T-helper 2 cell treated with Interferon-gamma antibody and Interleukin-4, amounts not matched to agents 5 μg/mL and 100 μg/mL, for 36 hours (primary cell): ENCODE data around the gene TAS2R7.
"Not testable (repeated sequence)": the region's sequence is repeated elsewhere in the genome, so short reads cannot be mapped to it uniquely, and the experiment has no call there.

Source experiments
- DNase-seq: peaks from one replicate; pipeline ENCODE4 v3.0.0; 2021; ENCODE audit warnings: low spot score
- H3K27ac Mint-ChIP-seq: one replicate; pipeline ENCODE4 v1.8.0; 2021; ENCODE audit warnings: mild to moderate bottlenecking, mixed read lengths
- H3K27me3 Mint-ChIP-seq: one replicate; pipeline ENCODE4 v1.8.0; 2021; ENCODE audit warnings: low read depth, mixed read lengths
- H3K36me3 Mint-ChIP-seq: one replicate; pipeline ENCODE4 v1.8.0; 2021; ENCODE audit warnings: low read depth, mixed read lengths
- H3K4me1 Mint-ChIP-seq: one replicate; pipeline ENCODE4 v1.8.0; 2021; ENCODE audit warnings: low read depth, mixed read lengths
- H3K4me3 Mint-ChIP-seq: one replicate; pipeline ENCODE4 v1.8.0; 2022; ENCODE audit warnings: mild to moderate bottlenecking, moderate library complexity, mixed read lengths
- H3K9me3 Mint-ChIP-seq: one replicate; pipeline ENCODE4 v1.8.0; 2021; ENCODE audit warnings: mixed read lengths

TAS2R7 gene

DNA sequence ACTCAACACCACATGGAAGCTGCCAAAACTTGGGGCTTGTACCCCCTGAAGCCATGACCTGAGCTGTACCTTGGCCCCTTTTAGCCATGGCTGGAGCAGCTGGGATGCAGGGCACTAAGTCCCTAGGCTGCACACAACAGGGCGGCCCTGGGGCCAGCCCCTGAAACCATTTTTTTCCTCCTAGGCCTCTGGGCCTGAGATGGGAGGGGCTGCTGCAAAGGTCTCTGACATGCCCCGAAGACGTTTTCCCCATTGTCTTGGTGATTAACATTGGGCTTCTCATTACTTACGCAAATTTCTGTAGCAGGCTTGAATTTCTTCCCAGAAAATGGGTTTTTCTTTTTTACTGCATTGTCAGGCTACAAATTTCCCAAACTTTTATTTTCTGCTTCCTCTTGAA is 10.7 kb downstream of the TAS2R7 start:
- H3K27ac Mint-ChIP-seq, H3K27me3 Mint-ChIP-seq, H3K9me3 Mint-ChIP-seq, H3K36me3 Mint-ChIP-seq, H3K4me3 Mint-ChIP-seq, H3K4me1 Mint-ChIP-seq, DNase-seq: not testable (repeated sequence)

DNA sequence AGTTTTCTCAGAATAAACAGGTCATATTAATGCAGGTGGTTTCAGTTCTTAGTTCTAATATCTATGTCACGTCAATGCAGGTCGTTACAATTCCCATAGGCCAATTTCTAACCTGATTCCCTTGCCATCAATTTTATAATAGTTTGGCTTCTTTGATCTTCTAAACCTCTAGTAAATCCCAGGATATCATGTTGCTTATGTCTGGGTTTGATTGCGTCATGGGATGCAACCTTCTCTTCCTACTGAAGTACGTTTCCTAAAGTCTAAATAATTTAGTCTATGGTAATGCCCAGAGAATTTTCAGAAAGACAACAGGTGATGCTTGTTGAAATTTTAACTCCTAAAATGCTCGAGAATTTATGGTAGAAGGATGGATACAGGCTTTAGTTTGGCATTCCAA is 19.2 kb downstream of the TAS2R7 start:
- no peak overlapping the region for H3K4me3 Mint-ChIP-seq
- peaks cover 7% of the 10 kb centered on the region for H3K27me3 Mint-ChIP-seq

DNA sequence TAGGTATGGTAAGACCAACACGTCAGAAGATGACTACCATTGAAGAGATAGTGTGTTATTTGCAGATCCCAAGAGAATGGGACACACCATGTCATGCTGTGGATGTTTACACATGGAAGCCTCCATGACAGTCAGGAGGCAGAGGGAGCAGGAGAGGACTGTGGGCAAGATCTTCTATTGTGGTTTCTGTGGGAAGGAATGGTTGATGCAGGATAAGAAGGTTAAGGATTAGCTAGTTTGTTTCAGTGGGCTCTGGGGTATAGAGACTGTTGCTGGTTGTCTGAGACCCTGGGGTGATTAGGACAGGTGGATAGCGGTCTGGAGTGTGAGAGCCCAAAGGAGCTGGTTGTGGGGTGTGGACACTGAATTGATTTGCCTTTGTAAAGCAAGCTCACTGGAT is 23.3 kb downstream of the TAS2R7 start:
- DNase-seq, result no peak
- Mint-ChIP-seq H3K27me3 (peaks cover 8% of the 10 kb centered on the region), H3K4me1 (no peaks in the 10 kb centered on the region), H3K27ac (no peak overlapping the region), H3K36me3 (no peaks in the 10 kb centered on the region), H3K4me3 (no peak overlapping the region), H3K9me3 (no peaks in the 10 kb centered on the region)

More for the DNA sequence above, 19.2 kb downstream of the TAS2R7 start:
- H3K36me3 Mint-ChIP-seq, result no peaks in the 10 kb centered on the region
- H3K27ac Mint-ChIP-seq, result no peak overlapping the region
- H3K4me1 Mint-ChIP-seq, result no peaks in the 10 kb centered on the region
- no peaks in the 10 kb centered on the region for H3K9me3 Mint-ChIP-seq
- DNase-seq, result no peak

DNA sequence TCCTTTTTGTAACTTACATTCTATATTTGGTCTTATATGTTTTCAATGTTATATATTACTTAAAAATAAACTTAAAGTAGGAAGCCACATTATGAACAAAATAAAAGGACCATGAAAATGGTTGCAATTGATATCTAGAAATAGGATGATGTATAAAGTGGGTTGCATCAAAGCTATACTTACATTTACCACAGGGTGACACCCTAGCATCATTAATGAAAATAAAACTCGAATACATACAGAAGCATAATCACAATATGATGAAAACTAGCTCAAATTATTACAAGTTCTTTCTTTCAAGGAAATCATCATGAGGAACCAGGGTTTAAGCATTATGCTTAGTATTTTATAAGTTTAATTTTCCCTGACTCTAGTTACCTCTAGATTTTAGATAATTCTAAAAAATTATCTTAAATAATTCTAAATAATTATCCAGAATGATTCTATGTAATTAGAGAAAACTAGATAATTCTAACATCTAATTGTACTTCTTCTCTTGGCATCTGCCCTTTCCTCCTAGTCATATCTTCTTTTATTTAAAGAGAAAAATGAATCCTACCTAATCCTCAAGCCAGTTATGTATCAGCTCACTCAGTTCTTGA is 31.2 kb downstream of the TAS2R7 start:
- Mint-ChIP-seq H3K9me3 (no peaks in the 10 kb centered on the region), H3K27me3 (peaks cover 36% of the 10 kb centered on the region), H3K27ac (no peak overlapping the region), H3K4me1 (no peaks in the 10 kb centered on the region), H3K36me3 (no peaks in the 10 kb centered on the region), H3K4me3 (no peak overlapping the region)
- DNase-seq, result no peak

DNA sequence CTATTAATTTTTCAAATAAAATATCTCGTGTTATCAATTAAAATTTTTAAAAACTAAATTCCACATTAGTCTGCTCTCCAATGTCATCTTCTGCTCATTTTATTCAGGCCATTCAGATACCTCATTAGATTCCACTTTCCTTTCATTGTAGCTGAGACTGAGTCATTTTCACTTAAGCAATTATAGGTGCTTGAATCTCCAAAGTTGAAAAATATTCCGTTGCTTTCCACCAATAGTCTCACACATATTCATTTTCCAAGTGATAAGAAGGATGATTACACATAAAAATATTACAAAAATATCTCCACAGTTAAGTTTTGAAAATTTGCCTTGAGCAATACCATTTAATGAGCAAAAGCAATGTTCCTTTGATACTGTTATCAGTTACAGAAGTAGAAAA is 42.8 kb downstream of the TAS2R7 start:
- Mint-ChIP-seq H3K4me1 (no peaks in the 10 kb centered on the region), H3K4me3 (no peak overlapping the region), H3K36me3 (no peaks in the 10 kb centered on the region), H3K27me3 (peaks cover 25% of the 10 kb centered on the region), H3K27ac (no peak overlapping the region), H3K9me3 (peaks cover 12% of the 10 kb centered on the region)
- no peak for DNase-seq

DNA sequence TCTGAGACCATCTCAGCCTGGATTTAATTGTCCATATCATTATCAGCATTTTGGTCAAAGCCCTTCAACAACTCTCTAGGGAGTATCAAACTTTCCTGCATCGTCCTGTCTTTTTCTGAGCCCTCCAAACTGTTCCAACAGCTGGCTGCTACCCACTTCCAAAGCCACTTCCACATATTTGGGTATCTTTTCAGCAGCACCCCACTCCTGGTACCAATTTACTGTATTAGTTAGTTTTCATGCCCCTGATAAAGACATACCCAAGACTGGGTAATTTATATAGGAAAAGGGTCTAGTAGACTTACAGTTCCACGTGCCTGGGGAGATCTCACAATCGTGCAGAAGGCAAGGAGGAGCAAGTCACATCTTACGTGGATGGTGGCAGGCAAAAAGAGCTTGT is 46.2 kb downstream of the TAS2R7 start:
- Mint-ChIP-seq H3K4me3 (no peak overlapping the region), H3K36me3 (no peaks in the 10 kb centered on the region), H3K9me3 (peaks cover 12% of the 10 kb centered on the region), H3K27me3 (peaks cover 20% of the 10 kb centered on the region), H3K4me1 (no peaks in the 10 kb centered on the region), H3K27ac (no peak overlapping the region)
- DNase-seq, result no peak

DNA sequence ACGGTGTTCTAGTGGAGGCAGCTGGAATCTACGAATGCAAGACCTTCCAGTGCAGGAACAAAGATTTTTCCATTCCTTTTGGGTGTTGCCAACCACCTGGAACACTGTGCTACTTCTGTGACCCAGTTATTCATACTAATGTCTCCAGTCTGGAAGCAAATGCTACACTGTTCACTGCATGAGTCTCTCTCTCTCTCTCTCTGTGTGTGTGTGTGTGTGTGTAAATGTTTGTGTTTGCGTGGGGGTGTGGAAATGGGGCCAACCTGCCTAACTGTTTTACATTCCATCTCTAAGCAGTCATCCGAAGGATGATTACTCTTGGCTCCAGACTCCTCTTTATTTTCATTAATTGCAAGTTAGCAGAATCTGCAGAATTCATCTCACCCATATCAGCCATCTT is 49.4 kb downstream of the TAS2R7 start:
- Mint-ChIP-seq H3K27ac (no peak overlapping the region), H3K4me1 (peaks cover 7% of the 10 kb centered on the region), H3K36me3 (no peaks in the 10 kb centered on the region), H3K9me3 (peaks cover 12% of the 10 kb centered on the region), H3K4me3 (no peak overlapping the region), H3K27me3 (peaks cover 15% of the 10 kb centered on the region)
- DNase-seq, result no peak
